GM21825 (cell line): Measurements from ENCODE around the gene INTS11.
"Not testable (repeated sequence)": the region's sequence is repeated elsewhere in the genome, so short reads cannot be mapped to it uniquely, and the experiment has no call there.

ENCODE experiments used
- ATAC-seq: cut with Tn5 transposase; IDR thresholded peaks from one replicate; pipeline ENCODE4 v1.9.1; 2021; ENCODE audit warnings: mild to moderate bottlenecking, moderate library complexity; ENCODE audit not compliant: unreplicated experiment

Gene INTS11

DNA sequence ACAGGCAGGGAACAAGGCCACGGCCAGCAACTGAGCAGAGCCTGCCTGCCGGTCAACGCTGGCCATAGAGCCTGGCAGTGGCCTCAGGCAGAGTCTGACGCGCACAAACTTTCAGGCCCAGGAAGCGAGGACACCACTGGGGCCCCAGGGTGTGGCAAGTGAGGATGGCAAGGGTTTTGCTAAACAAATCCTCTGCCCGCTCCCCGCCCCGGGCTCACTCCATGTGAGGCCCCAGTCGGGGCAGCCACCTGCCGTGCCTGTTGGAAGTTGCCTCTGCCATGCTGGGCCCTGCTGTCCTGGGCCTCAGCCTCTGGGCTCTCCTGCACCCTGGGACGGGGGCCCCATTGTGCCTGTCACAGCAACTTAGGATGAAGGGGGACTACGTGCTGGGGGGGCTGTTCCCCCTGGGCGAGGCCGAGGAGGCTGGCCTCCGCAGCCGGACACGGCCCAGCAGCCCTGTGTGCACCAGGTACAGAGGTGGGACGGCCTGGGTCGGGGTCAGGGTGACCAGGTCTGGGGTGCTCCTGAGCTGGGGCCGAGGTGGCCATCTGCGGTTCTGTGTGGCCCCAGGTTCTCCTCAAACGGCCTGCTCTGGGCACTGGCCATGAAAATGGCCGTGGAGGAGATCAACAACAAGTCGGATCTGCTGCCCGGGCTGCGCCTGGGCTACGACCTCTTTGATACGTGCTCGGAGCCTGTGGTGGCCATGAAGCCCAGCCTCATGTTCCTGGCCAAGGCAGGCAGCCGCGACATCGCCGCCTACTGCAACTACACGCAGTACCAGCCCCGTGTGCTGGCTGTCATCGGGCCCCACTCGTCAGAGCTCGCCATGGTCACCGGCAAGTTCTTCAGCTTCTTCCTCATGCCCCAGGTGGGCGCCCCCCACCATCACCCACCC is 6.9 kb upstream of the INTS11 start, which contains the start of gene TAS1R3:
TAS1R3 (plus strand) TSS at position 213 of the 898 bp plus-strand sequence; CDS start at position 279, 66 bp downstream.
- no peak for ATAC-seq

- no peak for ATAC-seq
Observed at GRCh38 chr1:1330366-1331067, 6.1 kb upstream of the INTS11 start.

DNA sequence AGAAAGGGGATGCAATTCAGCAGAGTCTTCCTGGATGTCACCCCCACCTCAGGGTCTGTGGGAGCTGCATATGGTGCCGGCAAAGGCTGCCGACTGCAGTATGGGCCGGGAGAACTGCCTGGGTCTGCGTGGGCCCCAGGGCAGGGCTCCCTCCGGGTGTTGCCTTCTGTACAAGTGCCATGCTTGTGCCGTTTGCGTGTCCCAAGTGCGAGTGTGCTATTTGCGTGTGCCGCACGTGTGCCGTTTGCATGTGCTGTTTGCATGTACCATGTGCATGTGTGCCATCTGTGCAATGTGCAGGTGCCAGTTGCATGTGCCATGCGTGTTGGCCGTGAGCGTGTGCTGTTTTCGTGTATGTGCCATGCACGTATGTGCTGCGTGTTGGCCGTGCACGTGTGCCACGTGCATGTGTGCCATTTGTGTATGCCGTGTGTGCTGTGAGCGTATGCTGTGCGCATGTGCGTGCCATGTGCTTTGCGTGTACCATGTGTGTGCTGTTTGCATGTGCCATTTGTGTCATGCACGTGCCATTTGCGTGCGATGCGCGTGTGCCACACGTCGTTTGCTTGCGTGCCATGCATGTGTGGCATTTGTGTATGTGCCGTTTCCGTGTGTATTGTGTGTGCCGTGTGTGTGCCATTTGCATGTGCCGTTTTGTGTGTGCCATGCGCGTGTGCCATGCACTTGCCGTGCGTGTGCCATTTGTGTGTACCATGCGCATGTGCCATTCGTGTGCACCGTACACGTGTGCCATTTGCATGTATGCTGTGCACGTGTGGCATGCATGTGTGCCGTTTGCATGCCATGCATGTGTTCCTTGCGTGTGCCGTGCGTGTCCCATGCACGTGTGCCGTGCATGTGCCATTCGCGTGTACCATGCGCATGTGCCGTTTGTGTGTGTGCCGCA is 5.1 kb upstream of the INTS11 start:
- ATAC-seq = no peak

GRCh38 chr1:1328254-1328653 is 3.8 kb upstream of the INTS11 start:
- ATAC-seq = no peak

DNA sequence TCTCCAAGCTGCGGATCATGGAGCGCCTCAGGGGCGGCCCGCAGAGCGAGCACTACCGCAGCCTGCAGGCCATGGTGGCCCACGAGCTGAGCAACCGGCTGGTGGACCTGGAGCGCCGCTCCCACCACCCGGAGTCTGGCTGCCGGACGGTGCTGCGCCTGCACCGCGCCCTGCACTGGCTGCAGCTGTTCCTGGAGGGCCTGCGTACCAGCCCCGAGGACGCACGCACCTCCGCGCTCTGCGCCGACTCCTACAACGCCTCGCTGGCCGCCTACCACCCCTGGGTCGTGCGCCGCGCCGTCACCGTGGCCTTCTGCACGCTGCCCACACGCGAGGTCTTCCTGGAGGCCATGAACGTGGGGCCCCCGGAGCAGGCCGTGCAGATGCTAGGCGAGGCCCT is 2.8 kb upstream of the INTS11 start:
- no peak for ATAC-seq

- no peak for ATAC-seq
Observed at GRCh38 chr1:1326075-1326605, 1.7 kb upstream of the INTS11 start.

DNA sequence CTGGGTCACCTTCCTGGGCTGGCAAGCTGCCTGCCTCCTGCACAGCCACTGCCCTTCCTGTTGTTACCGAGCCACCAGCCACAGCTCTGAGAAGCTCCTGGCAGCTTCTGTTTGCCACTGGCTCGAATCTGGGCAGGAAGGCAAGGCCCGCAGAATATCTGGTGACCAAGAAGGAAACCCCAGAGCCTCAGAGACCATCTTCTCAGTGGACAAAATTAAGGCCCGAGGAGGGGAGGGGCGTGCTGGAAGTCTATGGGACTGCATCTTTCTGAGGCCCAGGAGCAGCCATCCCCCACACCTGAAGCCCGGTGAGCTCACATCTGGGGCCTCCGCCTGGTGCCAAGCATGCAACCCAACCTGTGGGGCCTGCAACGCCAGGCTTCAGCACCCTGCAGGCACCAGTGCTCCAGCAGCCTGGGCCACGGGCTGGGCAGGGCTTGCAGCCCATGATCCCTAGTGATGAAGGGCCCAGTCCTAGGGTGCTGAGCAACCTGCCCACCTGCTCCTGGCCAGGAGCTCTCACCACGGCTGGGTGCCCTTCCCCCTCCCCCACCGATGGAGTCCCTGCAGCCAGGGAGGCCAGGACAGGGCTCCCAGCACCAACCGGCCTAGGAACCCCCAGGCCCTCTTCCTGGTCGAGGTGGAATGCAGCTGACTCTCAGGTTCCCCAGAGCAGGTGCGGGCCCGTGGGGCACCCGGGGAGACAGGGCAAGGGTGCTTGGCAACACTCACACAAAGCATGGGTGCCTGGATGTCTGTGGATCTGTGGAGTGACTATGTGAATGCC is 1.0 kb upstream of the INTS11 start:
- no peak for ATAC-seq

DNA sequence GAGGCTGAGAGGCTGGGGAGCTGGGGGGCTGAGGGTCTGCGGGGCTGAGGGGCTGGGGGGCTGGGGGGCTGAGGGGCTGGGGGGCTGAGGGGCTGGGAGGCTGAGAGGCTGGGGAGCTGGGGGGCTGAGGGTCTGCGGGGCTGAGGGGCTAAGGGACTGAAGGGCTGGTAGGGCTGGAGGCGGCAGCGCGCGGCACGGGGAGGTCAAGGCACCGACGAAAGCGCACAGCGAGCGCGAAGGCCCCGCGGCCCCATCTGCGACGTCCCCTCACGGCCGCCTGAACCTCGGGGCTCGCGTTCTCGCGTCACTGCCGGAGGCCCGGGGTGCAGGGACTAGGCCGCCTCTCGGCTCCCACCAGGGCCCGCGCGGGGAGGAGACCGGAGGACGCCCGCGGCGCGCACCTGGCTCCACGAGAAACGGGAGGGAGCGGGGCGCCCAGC is 356 bp downstream of the INTS11 start:
- ATAC-seq = peak; percentile 10

DNA sequence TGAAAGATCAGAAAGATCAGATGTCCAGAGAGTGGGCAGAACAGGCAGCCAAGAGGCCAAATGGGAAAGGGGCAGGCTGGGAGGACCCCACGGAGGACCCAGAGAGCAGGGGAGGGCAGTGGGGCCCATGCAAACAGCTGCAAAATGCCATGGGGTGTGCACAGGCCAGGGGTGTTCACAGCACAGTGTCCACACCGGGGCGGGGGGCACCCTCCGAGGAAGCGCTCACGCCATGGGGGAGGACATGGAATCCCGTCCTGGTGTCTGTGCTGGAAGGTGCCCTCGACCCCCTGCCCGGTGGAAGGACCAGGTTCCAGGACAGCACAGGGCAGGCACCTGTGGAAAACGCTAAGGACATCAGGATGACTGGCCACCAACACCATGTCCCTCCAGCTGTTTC is 1.5 kb downstream of the INTS11 start:
- no peak for ATAC-seq

- no peak for ATAC-seq
Observed at GRCh38 chr1:1322418-1322817, 2.0 kb downstream of the INTS11 start.

GRCh38 chr1:1321477-1321876 is 3.0 kb downstream of the INTS11 start:
- no peak for ATAC-seq

DNA sequence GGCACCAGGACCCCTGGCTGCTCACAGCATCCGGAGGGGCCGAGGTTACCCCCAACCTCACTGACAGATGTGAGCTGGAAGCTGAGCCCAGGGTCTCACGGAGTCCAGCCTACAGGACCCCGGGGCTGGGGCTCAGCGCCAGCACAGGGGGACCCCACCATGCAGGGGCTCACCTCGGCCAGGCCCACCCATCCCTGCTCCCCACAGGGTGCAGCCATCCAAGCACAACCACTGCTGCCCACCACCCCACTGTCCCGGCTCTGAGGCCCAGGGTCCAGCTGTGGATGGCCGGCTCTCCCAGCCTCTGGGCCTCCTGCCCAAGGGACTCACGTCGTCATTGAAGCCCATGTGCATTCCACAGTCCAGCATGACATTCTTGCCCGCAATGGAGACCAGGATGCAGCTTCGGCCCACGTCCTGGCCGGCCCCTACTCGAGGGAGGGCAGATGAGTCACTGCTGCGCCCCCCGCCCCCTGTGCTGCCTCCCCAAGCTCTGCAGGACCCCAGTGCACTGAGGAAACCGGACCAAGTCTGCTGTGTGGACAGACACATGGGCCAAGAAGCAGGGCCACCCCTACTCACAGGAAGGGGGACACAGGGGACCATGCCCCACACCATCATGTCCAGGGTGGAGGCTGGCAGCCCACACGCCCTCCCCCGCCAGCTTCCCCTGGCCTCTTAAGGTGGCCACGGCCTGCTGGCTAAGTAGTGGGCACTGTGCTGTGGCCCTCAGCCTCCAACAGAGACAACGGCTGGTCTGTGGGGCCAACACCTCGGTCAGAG is 3.6 kb downstream of the INTS11 start:
- no peak for ATAC-seq

GRCh38 chr1:1319646-1319941 is 4.9 kb downstream of the INTS11 start:
- ATAC-seq = no peak

DNA sequence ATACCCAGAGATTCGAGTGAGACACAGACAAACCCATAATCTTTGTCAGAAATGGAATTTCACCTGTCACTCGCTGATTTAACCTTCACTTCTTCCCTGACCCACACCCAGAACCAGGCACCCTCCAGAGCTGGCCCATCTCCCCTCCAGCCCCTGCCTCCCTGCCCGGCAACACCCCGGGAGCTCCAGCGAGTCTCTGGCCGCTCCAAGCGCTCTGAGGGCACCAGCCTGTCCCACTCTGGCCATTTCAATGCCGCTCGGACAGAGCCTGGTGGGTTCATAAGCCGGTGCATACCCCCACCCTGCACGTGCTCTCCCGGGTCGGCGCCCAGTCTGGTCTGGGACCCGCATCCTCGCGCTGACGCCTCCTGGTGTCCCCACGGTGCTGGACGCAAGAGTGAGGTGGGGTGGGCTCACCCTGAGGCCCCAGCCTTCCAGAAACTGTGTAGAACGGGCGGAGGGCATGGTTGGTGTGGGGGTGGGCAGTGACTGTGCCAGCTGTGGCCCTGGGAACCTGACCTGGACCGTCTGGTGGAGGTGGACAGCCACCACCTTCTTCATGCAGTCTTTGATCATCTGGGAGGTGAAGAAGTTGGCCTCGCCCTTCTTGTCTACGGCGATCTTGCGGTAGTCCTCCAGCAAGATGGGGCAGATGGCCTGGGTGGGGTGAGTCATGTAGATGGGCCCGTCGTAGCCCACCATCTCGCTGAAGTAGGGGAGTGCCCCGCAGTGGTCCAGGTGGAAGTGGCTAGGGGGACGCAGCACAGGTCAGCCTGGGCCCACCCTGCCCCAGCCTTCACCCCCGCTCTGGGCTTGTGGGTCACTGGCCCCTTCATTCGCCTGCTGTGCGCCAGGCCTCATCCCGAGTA is 5.4 kb downstream of the INTS11 start:
- no peak for ATAC-seq

GRCh38 chr1:1318131-1318652 is 6.3 kb downstream of the INTS11 start:
- ATAC-seq = no peak

DNA sequence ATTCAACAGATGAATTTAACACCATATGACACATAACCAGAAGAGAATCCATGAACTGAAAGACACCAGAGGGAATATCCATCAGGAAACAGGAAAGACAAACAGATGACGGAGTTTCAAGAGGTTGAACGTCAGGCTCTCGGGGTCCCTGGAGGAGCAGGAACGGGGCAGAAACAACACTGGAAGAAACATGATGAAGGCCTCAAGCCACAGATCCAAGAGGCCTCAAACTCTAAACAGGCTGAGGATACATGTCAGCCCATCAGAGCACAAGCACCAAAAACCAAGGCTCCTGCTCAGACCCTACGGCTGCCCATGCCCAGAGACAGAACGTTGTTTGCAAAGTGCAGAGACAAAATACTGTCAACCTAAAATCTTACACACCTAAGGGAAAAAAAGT is 7.0 kb downstream of the INTS11 start:
- no peak for ATAC-seq

DNA sequence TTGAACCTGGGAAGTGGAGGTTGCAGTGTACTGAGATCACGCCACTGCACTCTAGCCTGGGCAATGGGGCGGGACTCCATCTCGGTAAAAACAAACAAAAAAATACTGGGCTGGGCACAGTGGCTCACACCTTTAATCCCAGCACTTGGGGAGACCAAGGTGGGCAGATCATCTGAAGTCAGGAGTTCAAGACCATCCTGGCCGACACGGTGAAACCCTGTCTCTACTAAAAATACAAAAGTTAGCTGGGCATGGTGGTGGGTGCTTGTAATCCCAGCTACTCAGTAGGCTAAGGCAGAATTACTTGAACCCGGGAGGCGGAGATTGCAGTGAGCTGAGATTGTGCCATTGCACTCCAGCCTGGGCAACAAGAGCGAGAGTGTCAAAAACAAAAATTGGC is 8.3 kb downstream of the INTS11 start:
- not testable (repeated sequence) for ATAC-seq

DNA sequence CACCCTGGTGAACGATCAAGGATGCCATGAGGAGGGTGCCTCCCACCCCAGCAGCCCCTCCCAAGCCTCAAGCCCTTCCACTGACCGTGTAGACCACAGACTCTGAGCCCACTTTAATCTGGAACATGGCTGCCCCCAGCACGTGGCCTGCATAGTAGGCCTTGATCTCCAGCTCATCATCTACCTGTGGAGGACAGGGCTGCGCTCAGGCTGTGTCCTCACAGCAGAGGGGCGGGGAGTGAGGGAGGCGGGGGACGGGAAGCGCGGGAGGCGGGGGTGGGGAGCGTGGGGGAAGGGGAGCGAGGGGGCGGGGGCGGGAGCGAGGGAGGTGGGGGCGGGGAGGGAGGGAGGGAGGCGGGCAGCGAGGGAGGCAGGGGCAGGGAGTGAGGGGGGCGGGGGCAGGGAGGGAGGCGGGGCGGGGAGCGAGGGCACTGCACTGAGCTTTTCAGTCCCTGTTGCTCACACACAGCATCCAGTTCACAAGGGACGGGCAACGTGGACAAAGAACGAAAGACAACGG is 9.0 kb downstream of the INTS11 start:
- no peak for ATAC-seq
